Measurements from ENCODE around the gene NPHP4.

NPHP4 gene

DNA sequence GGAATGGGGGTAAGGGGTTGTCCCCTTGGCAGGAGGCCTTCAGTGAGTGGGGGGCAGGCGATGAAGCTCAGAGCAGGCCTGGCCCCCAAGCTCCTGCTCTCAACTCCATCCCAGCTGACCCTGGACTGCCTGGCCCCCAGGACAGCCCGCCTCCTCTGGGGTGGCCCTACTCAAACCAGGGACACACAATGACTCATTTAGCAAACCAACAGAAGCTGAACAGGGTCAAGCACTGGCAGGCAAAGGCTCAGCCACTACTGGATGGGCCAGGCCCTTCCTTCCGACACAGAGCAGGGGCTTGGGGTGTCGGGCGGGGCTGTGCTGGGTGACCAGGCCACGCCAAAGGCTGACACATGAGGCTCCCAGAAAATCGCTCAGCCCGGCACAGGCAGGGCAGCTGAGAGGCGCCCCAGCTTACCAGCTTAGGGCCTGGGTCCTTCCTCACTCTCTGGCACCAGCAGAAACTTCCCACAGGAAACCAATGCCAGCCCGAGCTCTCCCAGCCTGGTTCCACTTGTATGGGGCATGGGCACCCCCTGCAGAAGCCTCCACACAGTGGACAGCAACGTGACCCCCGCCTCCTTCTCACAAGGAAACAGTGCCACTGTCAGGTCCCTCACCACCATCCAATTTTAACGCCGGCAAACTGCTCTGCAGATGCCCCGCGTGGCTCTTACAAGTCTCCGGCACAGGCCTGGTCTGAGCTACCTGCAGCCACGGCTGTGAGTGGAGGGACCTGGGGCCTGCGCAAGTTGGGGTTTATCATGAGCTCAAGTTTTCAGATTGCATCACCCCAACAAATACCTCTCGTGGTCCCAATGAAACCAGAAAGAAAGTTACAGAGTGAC lies 114.3 kb downstream of the NPHP4 start:
- no peak for DNase-seq (ENCODE audit: low read depth, low spot score)

GRCh38 chr1:5877001-5877400 lies 115.2 kb downstream of the NPHP4 start:
- no peak for DNase-seq (ENCODE audit: low read depth, low spot score)

- DNase-seq (ENCODE audit: low read depth, low spot score): no peak
Measured at GRCh38 chr1:5876094-5876650, 116.1 kb downstream of the NPHP4 start.

GRCh38 chr1:5875345-5875910 lies 116.8 kb downstream of the NPHP4 start:
- no peak for DNase-seq (ENCODE audit: low read depth, low spot score)

DNA sequence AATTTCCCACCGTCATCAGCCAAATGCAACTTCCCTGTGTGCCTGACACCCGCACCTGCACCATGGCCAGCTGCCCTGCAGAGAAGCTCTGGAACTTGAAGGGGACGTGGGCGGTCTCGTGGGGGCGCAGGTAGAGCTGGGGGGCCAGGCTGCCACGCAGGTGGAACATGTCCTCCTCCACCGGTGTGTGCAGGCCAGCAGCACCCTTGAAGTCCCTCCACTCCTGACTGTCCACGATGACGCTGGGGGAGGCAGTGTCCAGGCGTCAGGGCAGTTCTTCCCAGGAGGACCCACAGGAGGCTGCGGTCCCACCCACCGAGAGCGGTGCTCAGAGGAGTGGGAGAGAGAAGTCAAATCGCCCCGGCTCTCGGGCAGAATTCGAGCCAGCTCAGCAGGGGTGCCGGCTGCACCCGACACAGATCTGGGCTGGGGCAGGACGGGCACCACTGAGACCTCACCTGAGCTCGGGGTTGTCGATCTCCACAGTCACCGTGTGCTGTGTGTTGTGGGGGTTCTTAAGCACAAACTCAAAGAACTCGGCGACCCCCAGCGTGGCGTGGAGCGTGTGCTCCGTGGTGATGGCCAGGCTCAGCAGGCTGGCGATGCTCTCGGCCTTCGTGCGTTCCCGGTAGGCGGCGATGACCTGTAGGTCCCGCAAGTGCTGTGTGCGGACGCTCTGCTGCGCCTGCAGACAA lies 117.7 kb downstream of the NPHP4 start:
- DNase-seq (ENCODE audit: low read depth, low spot score): no peak

DNA sequence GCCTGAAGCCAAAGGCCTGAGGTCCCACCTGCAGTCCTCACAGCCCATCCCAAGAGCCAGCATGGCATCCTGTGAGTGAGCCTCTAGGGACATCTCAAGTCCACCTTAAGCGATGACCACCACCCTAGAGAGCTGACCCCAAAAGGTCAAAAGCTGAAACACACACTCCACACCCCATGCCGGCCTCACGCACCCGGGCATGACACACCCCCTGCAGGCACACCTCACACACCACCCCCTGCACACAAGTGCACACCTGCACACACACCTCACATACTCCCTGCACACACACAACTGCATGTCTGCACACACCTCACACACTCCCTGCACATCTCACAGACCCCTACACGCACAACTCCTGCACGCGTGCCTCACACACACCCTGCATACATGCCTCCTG lies 118.7 kb downstream of the NPHP4 start:
- no peak for DNase-seq (ENCODE audit: low read depth, low spot score)

DNA sequence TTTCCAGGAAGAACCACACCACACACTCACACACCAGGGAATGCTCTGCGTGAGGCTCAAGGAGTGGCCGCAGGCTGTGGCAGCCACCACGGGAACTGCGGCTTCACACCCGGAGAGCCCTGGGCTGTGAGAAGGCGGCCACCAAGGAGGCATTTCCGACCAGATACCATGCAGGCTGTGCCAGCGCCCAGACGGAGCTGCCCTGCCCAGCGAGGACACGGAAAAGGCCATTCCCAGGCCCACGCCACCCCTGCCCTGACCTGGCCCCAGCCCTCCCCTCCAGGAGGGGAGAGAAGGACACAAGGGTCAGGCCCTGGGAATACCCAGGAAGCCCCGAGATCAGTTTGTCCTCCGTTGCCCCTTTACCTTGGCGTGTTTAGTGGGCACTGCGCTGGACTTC lies 119.3 kb downstream of the NPHP4 start:
- DNase-seq (ENCODE audit: low read depth, low spot score): no peak

DNA sequence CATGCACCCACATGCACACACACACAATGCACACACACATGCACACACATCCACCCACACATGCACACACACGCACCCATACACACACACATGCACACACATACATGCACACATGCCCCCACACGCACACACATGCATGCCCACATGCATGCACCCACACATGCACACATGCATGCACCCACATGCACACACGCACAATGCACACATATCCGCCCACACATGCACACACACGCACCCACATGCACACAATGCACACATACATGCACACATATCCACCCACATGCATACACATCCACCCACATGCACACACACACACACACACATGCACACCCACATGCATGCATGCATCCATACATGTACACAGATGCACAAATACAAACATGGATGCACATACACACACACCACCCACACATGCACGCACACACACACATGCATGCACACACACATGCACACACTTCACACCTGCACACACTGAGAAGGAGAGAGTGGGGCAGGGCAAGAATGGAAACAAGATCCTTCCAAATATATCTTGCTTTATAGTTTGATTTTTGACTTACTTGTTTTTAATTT lies 123.2 kb downstream of the NPHP4 start:
- no peak for DNase-seq (ENCODE audit: low read depth, low spot score)

DNA sequence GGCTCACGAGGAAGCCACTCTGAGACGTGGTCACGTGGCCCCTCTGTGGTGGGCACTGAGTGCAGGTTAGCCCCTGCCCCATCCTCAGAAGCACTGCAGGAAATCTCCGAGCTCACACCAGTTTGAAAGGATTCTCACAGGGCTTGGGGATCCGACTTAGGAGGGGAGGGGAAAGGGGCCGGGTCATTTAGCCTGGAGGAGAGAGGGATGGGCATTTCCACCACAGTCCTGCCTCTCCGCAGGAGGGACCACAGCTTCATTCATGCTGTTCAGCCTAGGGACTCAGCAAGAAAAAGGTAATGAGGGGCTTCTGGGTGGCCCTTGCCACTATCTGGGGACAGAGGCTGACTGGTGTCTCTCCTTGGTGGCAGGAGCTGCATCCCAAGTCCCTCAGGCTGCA lies 126.5 kb downstream of the NPHP4 start:
- no peak for DNase-seq (ENCODE audit: low read depth, low spot score)

- no peak for DNase-seq (ENCODE audit: low read depth, low spot score)
Measured at GRCh38 chr1:5865056-5865455, 127.2 kb downstream of the NPHP4 start.

DNA sequence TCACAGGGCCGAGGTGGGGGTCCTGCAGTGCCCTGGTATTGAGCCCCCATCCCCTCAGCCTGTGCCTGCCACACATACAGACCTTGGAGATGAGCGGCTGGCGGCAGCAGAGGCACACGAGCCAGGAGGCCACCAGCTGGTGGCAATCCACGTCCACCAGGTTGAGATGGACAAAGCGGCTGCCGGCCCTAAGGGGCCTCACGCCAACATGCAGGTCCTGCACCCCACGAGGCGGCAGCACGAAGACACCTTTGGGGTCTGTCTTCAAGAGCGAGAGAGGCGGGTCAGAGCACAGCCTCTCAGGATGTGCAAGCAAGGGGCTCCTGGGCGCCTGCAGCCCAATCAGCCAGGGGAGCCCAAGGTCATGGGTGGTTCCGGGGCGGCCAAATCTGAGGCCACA lies 128.0 kb downstream of the NPHP4 start:
- no peak for DNase-seq (ENCODE audit: low read depth, low spot score)

GRCh38 chr1:5863238-5863637 lies 129.0 kb downstream of the NPHP4 start:
- DNase-seq (ENCODE audit: low read depth, low spot score): no peak

DNA sequence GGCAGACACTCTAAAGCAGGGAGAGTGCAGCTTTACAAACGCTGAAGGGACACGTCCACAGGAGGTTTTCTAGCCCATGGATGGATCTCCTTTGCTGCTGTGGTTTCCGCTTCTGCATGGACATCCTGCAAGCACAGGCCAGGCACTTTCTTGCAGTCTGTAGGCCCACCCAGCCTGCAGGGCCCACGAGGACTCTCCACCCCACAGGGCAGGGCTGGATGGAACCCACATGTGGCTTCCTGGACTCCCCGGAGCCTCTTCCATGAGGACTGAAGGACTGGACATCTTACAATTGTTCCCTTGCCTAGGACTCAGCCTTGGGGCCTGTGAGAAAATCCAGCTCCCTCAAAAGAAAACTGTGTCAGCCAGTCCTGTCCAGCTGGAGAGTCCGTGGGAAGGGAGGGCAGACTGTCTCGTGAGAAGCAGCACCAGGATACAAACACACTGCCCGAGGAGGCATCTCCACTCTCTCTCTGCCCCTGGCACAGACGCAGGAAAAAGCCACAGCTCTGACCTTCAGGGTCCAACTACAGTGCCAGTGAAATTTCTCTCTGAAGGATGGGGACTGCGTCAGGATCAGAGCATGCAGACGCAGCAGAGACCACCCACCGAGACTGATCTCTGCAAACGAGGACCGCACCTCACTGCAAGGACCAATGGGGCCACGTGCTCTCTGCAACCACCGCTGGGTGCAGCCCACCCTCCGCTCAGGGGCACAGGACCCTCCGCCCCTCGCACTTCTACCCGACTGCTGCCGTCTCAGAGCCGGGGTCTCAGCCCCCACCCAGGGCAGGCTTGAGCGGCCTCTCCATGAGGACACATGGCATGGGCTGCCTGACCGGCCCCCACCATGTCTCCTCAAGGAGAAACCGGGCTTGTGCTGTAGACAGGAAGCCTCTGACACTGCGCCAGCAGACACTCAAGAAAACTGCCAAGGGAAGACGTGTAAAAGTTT lies 130.1 kb downstream of the NPHP4 start:
- DNase-seq (ENCODE audit: low read depth, low spot score): no peak

DNA sequence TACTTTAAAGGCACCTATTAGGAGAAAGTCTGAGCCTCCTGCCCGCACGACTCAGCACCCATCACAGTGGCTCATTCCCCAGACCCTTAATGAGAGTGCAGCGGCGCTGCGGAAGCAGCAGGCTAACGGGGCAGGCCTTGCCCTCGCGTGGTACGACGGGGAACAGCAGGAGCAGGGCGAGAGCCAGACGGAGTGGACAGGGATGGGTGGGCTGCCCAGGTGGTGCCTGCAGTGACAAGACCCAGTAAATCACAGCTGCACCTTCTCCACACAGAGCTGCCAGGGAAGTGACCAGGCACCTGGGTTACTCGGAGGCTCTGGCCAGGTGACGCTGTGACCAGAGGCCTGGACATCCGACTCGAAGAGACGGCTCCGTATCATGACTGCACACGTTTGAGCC lies 131.9 kb downstream of the NPHP4 start:
- DNase-seq (ENCODE audit: low read depth, low spot score): no peak

- no peak for DNase-seq (ENCODE audit: low read depth, low spot score)
Measured at GRCh38 chr1:5859766-5860165, 132.5 kb downstream of the NPHP4 start.

GRCh38 chr1:5858844-5859407 lies 133.3 kb downstream of the NPHP4 start:
- no peak for DNase-seq (ENCODE audit: low read depth, low spot score)

DNA sequence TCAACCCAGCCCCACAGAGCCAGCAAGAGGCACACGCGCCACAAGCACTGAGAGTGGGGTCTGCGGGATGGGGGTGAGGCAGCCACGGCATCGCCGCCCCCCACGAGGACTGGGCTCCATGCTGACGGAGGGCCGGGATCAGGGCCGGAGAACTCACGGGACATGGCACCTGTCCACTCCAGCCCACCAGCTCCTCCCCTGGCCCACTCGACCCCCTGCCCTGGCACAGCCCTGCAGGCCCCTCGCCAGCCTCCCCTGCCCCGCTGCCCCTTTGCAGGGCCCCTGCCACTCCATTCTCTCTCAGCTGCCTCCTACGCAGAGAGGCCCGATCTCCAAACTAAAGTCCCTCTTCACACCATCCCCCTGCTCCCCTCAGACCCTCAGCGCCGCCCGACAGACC lies 134.0 kb downstream of the NPHP4 start:
- no peak for DNase-seq (ENCODE audit: low read depth, low spot score)

DNA sequence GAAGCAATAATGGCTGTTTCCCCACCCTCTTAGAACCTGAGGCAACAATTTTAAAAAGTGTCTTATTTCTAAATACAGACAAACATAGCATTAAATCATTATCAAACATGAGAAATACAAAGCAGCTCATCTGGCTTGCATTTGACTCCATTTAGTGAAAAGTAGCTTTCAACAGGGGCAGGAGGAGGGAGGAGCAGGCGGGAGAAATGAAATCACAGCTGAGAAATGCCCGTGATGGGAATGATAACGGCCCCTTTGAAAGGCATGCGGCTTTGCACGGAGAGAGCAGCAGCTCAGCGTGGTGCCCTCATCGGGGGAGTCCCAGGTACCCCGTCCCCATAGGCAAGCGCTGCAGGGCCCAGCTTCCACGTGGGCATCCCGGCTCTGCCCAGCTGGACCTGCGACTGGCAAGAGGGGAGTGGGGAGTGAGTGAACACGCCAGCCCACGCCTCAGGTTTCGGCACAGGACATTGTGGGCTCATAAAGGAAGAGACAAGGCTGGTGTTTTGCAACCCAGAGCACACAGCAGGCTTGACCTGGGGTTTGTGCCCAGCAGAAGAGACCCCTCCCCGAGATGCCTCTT lies 134.6 kb downstream of the NPHP4 start:
- peak; percentile 5 for DNase-seq (ENCODE audit: low read depth, low spot score)

- no peak for DNase-seq (ENCODE audit: low read depth, low spot score)
Measured at GRCh38 chr1:5857011-5857410, 135.2 kb downstream of the NPHP4 start.

DNA sequence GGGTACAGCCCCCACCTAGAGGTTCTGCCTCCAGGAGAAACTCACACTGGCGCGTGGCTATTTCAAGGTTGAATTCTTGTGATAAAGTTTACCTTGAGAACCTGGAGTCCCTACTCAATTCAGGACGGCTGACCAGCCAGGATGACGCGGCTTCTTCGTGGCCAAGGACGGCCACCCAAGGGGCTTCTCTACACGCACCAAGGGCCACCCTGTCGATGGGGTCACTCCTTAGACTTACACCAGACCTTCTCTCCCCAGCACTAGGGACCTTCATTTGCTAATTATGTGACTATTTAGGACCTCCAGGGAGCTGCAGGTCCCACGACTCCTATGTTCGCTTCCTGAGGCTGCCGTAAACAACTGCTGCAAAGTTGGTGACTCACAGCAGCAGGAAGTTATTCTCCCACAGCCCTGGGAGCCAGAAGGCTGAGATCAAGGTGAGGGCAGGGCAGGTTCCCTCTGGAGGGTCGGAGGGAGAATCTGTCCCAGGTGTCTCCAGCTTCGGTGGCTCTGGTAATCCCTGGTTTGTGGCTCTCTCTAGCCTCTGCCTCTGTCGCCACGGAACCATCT lies 135.9 kb downstream of the NPHP4 start:
- peak; percentile 28 for DNase-seq (ENCODE audit: low read depth, low spot score)
